Measurements from ENCODE around the gene CALU. TPM values are rescaled to one million over a fixed set of nuclear protein-coding genes. Genes with fewer than 3 reads are reported as not detected.

Gene CALU
- total RNA-seq, 1 experiment from 2014 or later, result 168 TPM

- Histone ChIP-seq H3K79me1 (ENCODE audit: insufficient read depth, low read depth, low read length, poor library complexity, severe bottlenecking) (no peaks in the 10 kb centered on the region), H3K27me3 (ENCODE audit: insufficient read depth, low read length) (no peaks in the 10 kb centered on the region), H3K14ac (ENCODE audit: insufficient read depth, low read length) (no peak overlapping the region), H3K79me2 (ENCODE audit: insufficient read depth, low read length) (no peaks in the 10 kb centered on the region), H3K4me1 (ENCODE audit: insufficient read depth, low read length) (no peaks in the 10 kb centered on the region), H3K4me2 (ENCODE audit: insufficient read depth, insufficient read length, low read length) (no peak overlapping the region), H2AK5ac (ENCODE audit: insufficient read length, low read length) (no peak overlapping the region), H3K23ac (ENCODE audit: insufficient read length, low read depth, low read length) (no peak overlapping the region), H4K20me1 (ENCODE audit: control insufficient read depth, insufficient read depth, insufficient read length) (no peaks in the 10 kb centered on the region), H3K9me3 (ENCODE audit: control insufficient read depth, low read depth, low read length) (no peaks in the 10 kb centered on the region), H4K5ac (ENCODE audit: insufficient read length, low read depth, low read length) (no peak overlapping the region), H2BK12ac (ENCODE audit: insufficient read length, low read depth, low read length) (no peak overlapping the region), H2BK15ac (ENCODE audit: low read depth, low read length) (no peak overlapping the region), H2BK20ac (ENCODE audit: low read depth, low read length, poor library complexity, severe bottlenecking) (no peak overlapping the region), H3T11ph (ENCODE audit: low read length) (no peak overlapping the region), H3K27ac (ENCODE audit: insufficient read length, low read depth, low read length) (no peak overlapping the region), H2BK120ac (ENCODE audit: low read depth, low read length, poor library complexity, severe bottlenecking) (no peak overlapping the region), H3K56ac (ENCODE audit: insufficient read length, low read depth, low read length) (no peak overlapping the region), H2AFZ (ENCODE audit: low read length) (no peak overlapping the region), H2BK5ac (ENCODE audit: insufficient read length, low read length) (no peak overlapping the region), H4K91ac (ENCODE audit: insufficient read length, low read depth, low read length) (no peak overlapping the region), H3K18ac (ENCODE audit: insufficient read length, low read depth, low read length) (no peak overlapping the region), H3K23me2 (ENCODE audit: insufficient read length, low read depth, low read length, poor library complexity, severe bottlenecking) (peaks cover 7% of the 10 kb centered on the region), H4K8ac (replicated peaks; ENCODE audit: insufficient read length, low read depth, low read length) (no peak overlapping the region), H3K4ac (ENCODE audit: low read depth, low read length) (no peak overlapping the region), H3K9ac (ENCODE audit: extremely low read depth, insufficient read length, low read length) (no peak overlapping the region)
- peaks cover 8 to 11% of the 10 kb centered on the region in 2 experiments; a peak in 3 of 5 replicates for H3K9me3 Mint-ChIP-seq
- no peak overlapping the region for H3K27ac Mint-ChIP-seq
- WGBS (ENCODE audit: extremely low coverage, insufficient read length, low lambda C conversion rate), result no CpG with 5 or more reads among the region's 7 CpGs
- no peak for TF ChIP-seq CTCF (conservative IDR thresholded peaks at IDR 0.05)
- no peaks in the 10 kb centered on the region; a peak in 2 of 7 replicates for H3K36me3 Mint-ChIP-seq (ENCODE audit: insufficient read depth in 1 of 3, low read depth in 3 of 3)
- peaks cover 14 to 15% of the 10 kb centered on the region in 2 experiments for H3K4me1 Mint-ChIP-seq
- H3K4me3 Mint-ChIP-seq, result no peak overlapping the region
- DNase-seq, result no peak
- peaks cover 25% of the 10 kb centered on the region for H3K27me3 Mint-ChIP-seq (ENCODE audit: low read depth)
Measured at GRCh38 chr7:128692623-128693270, 46.4 kb upstream of the CALU start.

Measured in H9 (cell line).